H1 (cell line): ENCODE results near the gene CYB561D2. TPM values are rescaled to one million over a fixed set of nuclear protein-coding genes. Genes with fewer than 3 reads are reported as not detected.

Experiments
- CHD7 ChIP-seq: fragments of 300-600 bp; sonication (generic); IDR thresholded peaks from 2 replicates; pipeline ENCODE4 v1.7.1; 2012; ENCODE audit warnings: low read length, moderate library complexity, mild to moderate bottlenecking, inconsistent platforms; ENCODE audit not compliant: insufficient replicate concordance
- CREB1 ChIP-seq: IDR thresholded peaks from 2 replicates; pipeline ENCODE4 v1.6.1; 2012; ENCODE audit warnings: inconsistent platforms
- CTCF ChIP-seq, 3 experiments: IDR thresholded peaks; 1 replicate in 2 of 3; 2 replicates in 1 of 3; pipeline versions ENCODE4 v1.5.1 to v1.6.1; 2011; ENCODE audit warnings: low read length in 3 of 3, mild to moderate bottlenecking in 3 of 3, inconsistent platforms in 2 of 3, low read depth in 1 of 3, moderate library complexity in 1 of 3; ENCODE audit not compliant: insufficient read depth in 1 of 3; ENCODE audit errors: control extremely low read depth in 1 of 3
- NRF1 ChIP-seq: IDR thresholded peaks from 2 replicates; pipeline ENCODE4 v1.6.1; 2011; ENCODE audit warnings: mild to moderate bottlenecking, low read depth, low read length, improper control_type of control experiment
- polyA plus RNA-seq, 7 experiments: library from polyadenylated mRNA; depleted of rRNA in 3 of 7; stranded (reverse) in 5 of 7; unstranded in 2 of 7; fragments of >200 nt in 5 of 7; fragments of 200-250 nt in 2 of 7; gene quantifications; 1 replicate in 5 of 7; 2 replicates in 1 of 7; 4 replicates in 1 of 7; pipeline versions ENCODE4 v1.2.1 to v1.2.3, GENCODE V29; 2011 to 2013; ENCODE audit warnings: missing spikeins in 2 of 7, mixed read lengths in 2 of 7
- total RNA-seq: library from RNA; stranded (reverse); fragmentation: NEBNext Ultra II Directional; extraction: Animal tissue kit (Norgen Biotek cat#: 25700); gene quantifications from 2 replicates; pipeline ENCODE4 v1.2.1, GENCODE V29; 2021

The CYB561D2 gene
- total and polyA plus RNA-seq, 2 of the 8 experiments (the other 6 are each of a cell fraction or from before 2014, with no cell fraction given) = 9.8 to 34.0 TPM

GRCh38 chr3:50378024-50378423, 27.4 kb downstream of the CYB561D2 start (continued):
- TF ChIP-seq CHD7 (no peak), NRF1 (no peak), CTCF (IDR thresholded peaks at IDR 0.05; ENCODE audit: control extremely low read depth in 1 of 3, insufficient read depth in 1 of 3, low read depth in 1 of 3, low read length in 3 of 3) (peak in 2 of 3 experiments; percentile 30 to 45; a peak in 2 of 4 replicates), CREB1 (no peak)
- TF ChIP-seq, all 59 proteins: peak for 2
